Heart right ventricle (tissue), 16 donors: ENCODE data around the gene ZNF516. TPM values are rescaled to one million over a fixed set of nuclear protein-coding genes. Genes with fewer than 3 reads are reported as not detected.
A peak's percentile ranks its signal among the peaks of the same experiment; 100 is the strongest.

Source experiments
- ATAC-seq, 8 donors: fragments of 200-7000 bp; cut with Tn5 transposase; one replicate each; pipeline ENCODE4 v1.9.1; 2020; ENCODE audit warnings: mild to moderate bottlenecking in 8 of 8, moderate library complexity in 8 of 8, moderate number of reproducible peaks in 1 of 8
- DNase-seq, 2 donors: peaks; one replicate each; pipeline ENCODE4 v3.0.0-alpha.2; 2020
- H3K27ac ChIP-seq, 10 donors: fragments of 200-600 bp; sonication (generic) in 2 of 10; one replicate each; pipeline versions ENCODE4 v1.5.0 to v1.8.0; 2020 to 2022; ENCODE audit warnings: mild to moderate bottlenecking in 3 of 10
- H3K27me3 ChIP-seq, 7 donors: fragments of 200-600 bp; one replicate each; pipeline ENCODE4 v1.8.0; 2021 to 2022; ENCODE audit warnings: mild to moderate bottlenecking in 2 of 7
- H3K36me3 ChIP-seq, 9 donors: fragments of 200-600 bp; sonication (generic) in 1 of 9; one replicate each; pipeline versions ENCODE4 v1.5.0 to v1.8.0; 2020 to 2022; ENCODE audit warnings: mild to moderate bottlenecking in 2 of 9
- H3K4me1 ChIP-seq, 9 donors: fragments of 200-600 bp; sonication (generic) in 1 of 9; one replicate each; pipeline versions ENCODE4 v1.5.0 to v1.8.0; 2020 to 2022; ENCODE audit warnings: mild to moderate bottlenecking in 4 of 9
- H3K4me3 ChIP-seq, 10 donors: fragments of 200-600 bp; sonication (generic) in 2 of 10; one replicate each; pipeline versions ENCODE4 v1.5.0 to v1.8.0; 2020 to 2022; ENCODE audit warnings: mild to moderate bottlenecking in 7 of 10, moderate library complexity in 2 of 10
- H3K9me3 ChIP-seq, 11 donors: fragments of 200-600 bp in 10 of 11; sonication (generic) in 2 of 11; one replicate each; pipeline versions ENCODE4 v1.5.0 to v1.8.0; 2013 to 2022; ENCODE audit warnings: mild to moderate bottlenecking in 2 of 11, control low read depth in 1 of 11, moderate library complexity in 1 of 11
- CTCF ChIP-seq, 9 donors: fragments of 200-600 bp; sonication (generic) in 2 of 9; IDR thresholded peaks; one replicate each; pipeline versions ENCODE4 v1.5.0 to v1.8.0; 2021 to 2022; ENCODE audit warnings: antibody characterized with exemption in 9 of 9, mild to moderate bottlenecking in 5 of 9, moderate library complexity in 1 of 9
- WGBS, 2 donors: extraction: QIAGEN DNeasy Blood & Tissue Kit; methylation state at CpG; one replicate each; pipeline ENCODE4 v1.1.7; 2013; ENCODE audit warnings: inconsistent platforms in 1 of 2; 5-methylcytosine and 5-hydroxymethylcytosine counted together
- intact Hi-C, 10 donors: fragments of 100-400 bp; cut with DNase I; formaldehyde crosslinking; loops; one replicate each; pipeline versions ENCODE4 v1.11.1 to v1.14.2; 2022
- polyA plus RNA-seq, 2 donors: library from polyadenylated mRNA; stranded (reverse); fragments of 200-250 nt; gene quantifications; one replicate each; pipeline ENCODE4 v1.2.3, GENCODE V29; 2013
- total RNA-seq, 10 donors: library from RNA; stranded (reverse); fragmentation: NEBNext Ultra II Directional in 3 of 10; extraction: Animal tissue kit (Norgen Biotek cat#: 25700) in 3 of 10; gene quantifications; one replicate each; pipeline versions ENCODE4 v1.2.1 to v1.2.4, GENCODE V29; 2021 to 2023
- donor health status: Arrhythmogenic right ventricular cardiomyopathy.
- donor health status: ischemic (EF 13 %, LVEDD 7.1; RV severe dilation, severe dysfunction).
- donor health status: healthy with polysubstance abuse.
- donor health status: DM: no; HTN: yes; CAD: no.
- donor health status: DM: no; HTN: no; CAD: no.
- donor health status: ischemic (EF 25% LVEDD 6.9; RV normal size, moderate dysfunction).
- donor health status: ischemic (EF 25% LVEDD 5.7; RV mildly dilated, moderate dysfunction).
- donor health status: healthy.
- donor health status: DM: yes; HTN: yes; CAD: no.
- donor health status: Ischemic cardiomyopathy.
- donor health status: ischemic (EF 35%, LVEDD 5.7; RV mildly dilated, moderate dysfunction).
- donor health status: nonischemic (EF 11% LVEDD 7.7; RV severe dilation, severe dysfunction).
- donor health status: DM: yes; HTN: yes; CAD: no.
- donor health status: PGD.
- donor health status: ischemic (EF 29% LVEDD 5.4; RV normal size, mild dysfunction).
- donor health status: nonischemic (EF 23%, LVEDD 6.1; RV moderate dilation, normal function).

Gene ZNF516
- total and polyA plus RNA-seq, 12 donors: 2.6 to 24.8 (median 17.3) TPM

GRCh38 chr18:76441668-76442412 is 53.2 kb downstream of the ZNF516 start:
- no peaks in the 10 kb centered on the region for H3K9me3 ChIP-seq
- ATAC-seq (no peak), DNase-seq (no peak)
- H3K27me3 ChIP-seq: no peaks in the 10 kb centered on the region
- intact Hi-C loops: no loop called here
- H3K4me1 ChIP-seq: peaks cover 0 to 38% (median 28%) of the 10 kb centered on the region in 9 donors
- peaks cover 0 to 50% (median 22%) of the 10 kb centered on the region in 9 donors for H3K36me3 ChIP-seq
- no peak overlapping the region for H3K27ac ChIP-seq
- H3K4me3 ChIP-seq: no peak overlapping the region
- no peak for TF ChIP-seq CTCF (IDR thresholded peaks at IDR 0.05)
- WGBS, 2 donors: 96 to 98% methylated on average over 65 of the region's 65 CpGs

- 98% methylated on average over 53 to 54 of the region's 54 CpGs for WGBS, 2 donors
- no peak for DNase-seq
Measured at GRCh38 chr18:76441002-76441667, 53.9 kb downstream of the ZNF516 start.

GRCh38 chr18:76437910-76438309 is 57.1 kb downstream of the ZNF516 start:
- Histone ChIP-seq H3K27me3 (no peaks in the 10 kb centered on the region), H3K4me3 (no peak overlapping the region), H3K4me1 (peaks cover 0 to 17% (median 0%) of the 10 kb centered on the region in 9 donors), H3K36me3 (peaks cover 0 to 70% (median 23%) of the 10 kb centered on the region in 9 donors), H3K9me3 (no peaks in the 10 kb centered on the region), H3K27ac (no peak overlapping the region)
- WGBS, 2 donors: 92 to 95% methylated on average over 8 of the region's 8 CpGs
- ATAC-seq (no peak), DNase-seq (no peak)
- intact Hi-C loops: no loop called here
- TF ChIP-seq CTCF (IDR thresholded peaks at IDR 0.05): no peak

More at GRCh38 chr18:76441002-76441667, 53.9 kb downstream of the ZNF516 start:
- ATAC-seq: no peak
- Histone ChIP-seq H3K4me3 (no peak overlapping the region), H3K36me3 (peaks cover 0 to 52% (median 22%) of the 10 kb centered on the region in 9 donors), H3K4me1 (peaks cover 0 to 35% (median 21%) of the 10 kb centered on the region in 9 donors), H3K27me3 (no peaks in the 10 kb centered on the region), H3K27ac (no peak overlapping the region), H3K9me3 (no peaks in the 10 kb centered on the region)
- TF ChIP-seq CTCF (IDR thresholded peaks at IDR 0.05): no peak
- intact Hi-C loops: no loop called here

GRCh38 chr18:76437011-76437410 is 58.0 kb downstream of the ZNF516 start:
- Histone ChIP-seq H3K27ac (no peak overlapping the region), H3K36me3 (peaks cover 0 to 65% (median 14%) of the 10 kb centered on the region in 9 donors), H3K4me3 (no peak overlapping the region), H3K27me3 (no peaks in the 10 kb centered on the region), H3K9me3 (no peaks in the 10 kb centered on the region), H3K4me1 (peaks cover 0 to 17% (median 0%) of the 10 kb centered on the region in 9 donors)
- no peak for TF ChIP-seq CTCF (IDR thresholded peaks at IDR 0.05)
- intact Hi-C loops: no loop called here
- ATAC-seq (peak; percentile 71 to 95 (median 84)), DNase-seq (peak; percentile 48 to 54)
- WGBS, 2 donors: 46 to 64% methylated on average over 11 of the region's 11 CpGs
